Measurements from ENCODE around the gene BCL7A. TPM values are rescaled to one million over a fixed set of nuclear protein-coding genes. Genes with fewer than 3 reads are reported as not detected.
"Not testable (repeated sequence)": the region's sequence is repeated elsewhere in the genome, so short reads cannot be mapped to it uniquely, and the experiment has no call there.

The BCL7A gene
- total RNA-seq, 1 experiment from 2014 or later: 5.7 TPM

GRCh38 chr12:122093098-122093883 lies 71.6 kb downstream of the BCL7A start:
- no peak for DNase-seq (ENCODE audit: low read depth)

- no peak for DNase-seq (ENCODE audit: low read depth)
Measured at GRCh38 chr12:122094137-122094734, 72.6 kb downstream of the BCL7A start.

DNA sequence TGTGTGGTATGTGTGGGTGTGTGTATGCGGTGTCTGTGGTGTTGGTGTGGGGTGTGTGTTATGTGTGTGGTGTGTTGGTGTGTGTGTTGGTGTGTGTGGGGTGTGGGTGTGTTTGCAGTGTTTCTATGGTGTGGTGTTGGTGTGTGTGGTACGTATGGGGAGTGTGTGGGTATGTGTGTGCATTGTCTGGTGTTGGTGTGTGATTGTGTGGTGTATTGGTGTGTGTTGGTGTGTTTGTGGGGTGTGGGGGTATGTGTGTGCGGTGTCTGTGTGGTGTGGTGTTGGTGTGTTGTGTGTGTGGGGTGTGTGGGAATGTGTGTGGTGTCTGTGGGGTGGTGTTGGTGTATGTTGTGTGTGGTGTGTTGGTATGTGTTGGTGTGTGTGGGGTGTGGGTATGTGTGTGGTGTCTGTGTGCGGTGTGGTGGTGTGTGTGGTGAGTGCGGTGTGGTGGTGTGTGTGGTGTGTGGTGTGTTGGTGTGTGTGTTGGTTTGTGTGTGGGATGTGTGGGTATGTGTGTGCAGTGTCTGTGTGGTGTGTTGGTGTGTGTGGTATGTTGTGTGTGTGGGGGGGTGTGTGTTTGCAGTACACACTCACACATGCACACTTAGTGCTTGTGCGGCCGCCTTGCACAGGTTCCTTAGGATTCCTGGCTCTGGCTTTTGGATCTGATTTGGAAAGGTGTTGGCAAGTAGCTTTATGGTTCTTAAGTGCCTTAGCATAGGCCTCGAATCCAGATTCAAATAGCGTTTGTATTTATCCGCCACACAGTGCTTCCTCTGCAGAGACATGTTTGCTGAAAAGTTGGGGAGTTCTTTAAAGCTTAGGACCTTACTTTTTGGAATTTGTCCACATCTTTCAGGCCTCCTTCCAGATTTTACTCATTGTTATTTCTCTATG lies 73.3 kb downstream of the BCL7A start:
- no peak for DNase-seq (ENCODE audit: low read depth)

DNA sequence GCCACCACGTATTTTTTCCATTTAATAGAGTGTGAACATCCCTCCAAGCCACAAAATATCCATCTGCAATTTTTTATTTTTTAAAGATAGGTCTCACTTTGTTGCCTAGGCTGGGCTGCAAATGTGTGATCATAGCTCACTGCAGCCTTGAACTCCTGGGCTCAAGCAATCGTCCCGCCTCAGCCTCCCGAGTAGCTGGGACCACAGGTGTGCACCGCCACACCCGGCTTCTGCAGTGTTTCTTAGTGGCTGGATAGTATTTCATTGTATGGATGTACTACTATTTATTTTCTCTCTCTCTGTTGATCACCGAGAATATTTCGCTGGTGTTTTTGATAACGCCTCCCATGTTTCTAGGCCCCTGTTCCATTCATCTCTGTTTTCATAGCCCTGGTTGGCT lies 74.3 kb downstream of the BCL7A start:
- DNase-seq (ENCODE audit: low read depth): no peak

DNA sequence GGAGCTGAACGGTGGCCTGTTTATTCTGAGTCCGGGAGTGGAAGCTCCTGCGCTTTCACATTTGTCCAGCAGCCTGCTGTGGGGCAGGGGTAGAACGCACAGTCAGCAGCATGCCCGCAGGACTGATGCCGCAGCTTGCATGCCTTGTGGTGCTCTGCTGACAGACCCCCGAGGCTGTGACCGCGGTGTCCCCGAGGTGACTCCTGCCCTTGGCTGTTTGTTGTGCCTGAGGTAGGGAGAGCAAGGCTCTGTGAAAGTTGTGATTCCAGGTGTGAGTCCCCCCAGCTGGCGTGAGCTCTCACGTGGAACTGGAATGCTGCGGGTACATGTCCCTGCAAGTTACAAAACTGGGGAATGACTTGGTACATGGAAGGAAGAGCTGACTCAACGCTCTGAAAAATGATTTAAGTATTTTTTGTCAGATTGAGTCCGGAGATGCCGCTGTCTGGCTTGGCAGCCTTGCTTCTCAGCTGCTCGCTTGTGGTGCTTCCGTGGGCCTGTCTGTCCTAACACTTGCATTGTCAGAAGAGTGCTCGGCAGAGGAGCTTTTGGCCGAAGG lies 75.0 kb downstream of the BCL7A start:
- peak; percentile 94 for DNase-seq (ENCODE audit: low read depth)

GRCh38 chr12:122097584-122097926 lies 75.9 kb downstream of the BCL7A start:
- DNase-seq (ENCODE audit: low read depth): no peak

- peak; percentile 89 for DNase-seq (ENCODE audit: low read depth)
Measured at GRCh38 chr12:122097927-122098756, 76.5 kb downstream of the BCL7A start.

DNA sequence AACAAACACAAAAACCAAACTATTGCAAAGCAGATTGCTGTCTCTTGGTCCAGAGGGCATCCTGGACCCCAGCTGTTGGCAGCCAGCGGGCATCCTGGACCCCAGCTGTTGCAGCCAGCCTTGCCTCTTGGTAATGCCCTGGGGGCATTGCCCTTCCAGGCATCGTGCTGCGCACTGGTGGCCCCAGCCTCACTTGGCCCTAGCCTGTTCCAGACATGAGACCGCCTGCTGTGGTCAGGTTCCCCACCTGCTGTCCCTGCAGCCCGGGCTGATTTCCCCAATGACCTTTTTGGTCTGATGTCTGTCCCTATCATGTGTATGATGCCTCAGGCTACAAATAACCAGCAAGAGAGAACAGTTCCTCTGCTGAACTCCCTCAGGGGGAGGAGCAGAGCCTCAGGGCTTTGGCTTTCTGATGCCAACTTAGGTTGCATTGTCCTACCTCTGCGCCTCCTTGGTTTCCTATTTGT lies 77.6 kb downstream of the BCL7A start:
- DNase-seq (ENCODE audit: low read depth): no peak

GRCh38 chr12:122099856-122100255 lies 78.2 kb downstream of the BCL7A start:
- DNase-seq (ENCODE audit: low read depth): no peak

- no peak for DNase-seq (ENCODE audit: low read depth)
Measured at GRCh38 chr12:122100568-122100967, 78.9 kb downstream of the BCL7A start.

- DNase-seq (ENCODE audit: low read depth): peak; percentile 77
Measured at GRCh38 chr12:122102331-122102730, 80.6 kb downstream of the BCL7A start.

DNA sequence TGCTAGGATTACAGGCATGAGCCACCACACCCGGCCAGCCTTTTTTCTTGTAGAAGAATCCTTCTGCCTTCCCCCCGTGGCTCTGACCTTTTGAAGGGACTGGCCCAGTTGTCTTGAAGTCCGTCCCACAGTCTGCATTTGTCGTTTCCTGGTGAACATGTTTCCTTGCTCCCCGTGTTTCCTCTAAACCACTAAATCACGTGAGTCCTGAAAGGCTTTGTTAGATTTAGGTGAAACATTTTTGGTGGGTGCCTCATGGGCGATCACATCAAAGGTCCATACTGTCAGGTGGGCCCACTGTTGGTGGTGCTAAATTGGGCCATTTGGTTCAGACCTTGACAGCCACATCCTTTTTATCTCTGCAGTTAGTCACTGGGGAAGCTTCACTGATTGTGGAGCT lies 83.2 kb downstream of the BCL7A start:
- DNase-seq (ENCODE audit: low read depth): no peak

DNA sequence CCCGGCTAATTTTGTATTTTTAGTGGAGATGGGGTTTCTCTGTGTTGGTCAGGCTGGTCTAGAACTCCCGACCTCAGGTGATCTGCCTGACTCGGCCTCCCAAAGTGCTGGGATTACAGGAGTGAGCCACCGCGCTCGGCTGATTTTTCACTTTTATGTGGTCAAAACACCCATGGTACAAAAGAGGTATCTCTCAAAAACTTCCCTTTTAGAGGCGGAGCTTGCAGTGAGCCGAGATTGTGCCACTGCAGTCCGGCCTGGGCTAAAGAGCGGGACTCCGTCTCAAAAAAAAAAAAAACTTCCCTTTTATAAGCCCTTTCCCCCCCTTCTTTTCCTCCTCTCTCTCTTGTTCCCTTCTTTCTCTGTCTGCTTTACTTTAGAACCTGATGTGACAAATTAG lies 83.8 kb downstream of the BCL7A start:
- DNase-seq (ENCODE audit: low read depth): not testable (repeated sequence)

GRCh38 chr12:122106843-122107242 lies 85.2 kb downstream of the BCL7A start:
- DNase-seq (ENCODE audit: low read depth): no peak

GRCh38 chr12:122107261-122107660 lies 85.6 kb downstream of the BCL7A start:
- peak; percentile 67 for DNase-seq (ENCODE audit: low read depth)

- no peak for DNase-seq (ENCODE audit: low read depth)
Measured at GRCh38 chr12:122111089-122111641, 89.5 kb downstream of the BCL7A start.
